HG02884 (cell line): ENCODE measurements around the gene AR.

Experiments used
- ATAC-seq: cut with Tn5 transposase; IDR thresholded peaks from one replicate; pipeline ENCODE4 v1.9.1; 2021; ENCODE audit warnings: mild to moderate bottlenecking, moderate library complexity; ENCODE audit not compliant: unreplicated experiment

AR gene

DNA sequence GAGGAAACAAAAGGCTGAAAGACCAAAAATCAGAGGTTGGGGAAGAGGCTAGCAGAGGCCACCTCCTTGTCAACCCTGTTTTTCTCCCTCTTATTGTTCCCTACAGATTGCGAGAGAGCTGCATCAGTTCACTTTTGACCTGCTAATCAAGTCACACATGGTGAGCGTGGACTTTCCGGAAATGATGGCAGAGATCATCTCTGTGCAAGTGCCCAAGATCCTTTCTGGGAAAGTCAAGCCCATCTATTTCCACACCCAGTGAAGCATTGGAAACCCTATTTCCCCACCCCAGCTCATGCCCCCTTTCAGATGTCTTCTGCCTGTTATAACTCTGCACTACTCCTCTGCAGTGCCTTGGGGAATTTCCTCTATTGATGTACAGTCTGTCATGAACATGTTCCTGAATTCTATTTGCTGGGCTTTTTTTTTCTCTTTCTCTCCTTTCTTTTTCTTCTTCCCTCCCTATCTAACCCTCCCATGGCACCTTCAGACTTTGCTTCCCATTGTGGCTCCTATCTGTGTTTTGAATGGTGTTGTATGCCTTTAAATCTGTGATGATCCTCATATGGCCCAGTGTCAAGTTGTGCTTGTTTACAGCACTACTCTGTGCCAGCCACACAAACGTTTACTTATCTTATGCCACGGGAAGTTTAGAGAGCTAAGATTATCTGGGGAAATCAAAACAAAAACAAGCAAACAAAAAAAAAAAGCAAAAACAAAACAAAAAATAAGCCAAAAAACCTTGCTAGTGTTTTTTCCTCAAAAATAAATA lies 179.9 kb downstream of the AR start:
- ATAC-seq, result no peak

DNA sequence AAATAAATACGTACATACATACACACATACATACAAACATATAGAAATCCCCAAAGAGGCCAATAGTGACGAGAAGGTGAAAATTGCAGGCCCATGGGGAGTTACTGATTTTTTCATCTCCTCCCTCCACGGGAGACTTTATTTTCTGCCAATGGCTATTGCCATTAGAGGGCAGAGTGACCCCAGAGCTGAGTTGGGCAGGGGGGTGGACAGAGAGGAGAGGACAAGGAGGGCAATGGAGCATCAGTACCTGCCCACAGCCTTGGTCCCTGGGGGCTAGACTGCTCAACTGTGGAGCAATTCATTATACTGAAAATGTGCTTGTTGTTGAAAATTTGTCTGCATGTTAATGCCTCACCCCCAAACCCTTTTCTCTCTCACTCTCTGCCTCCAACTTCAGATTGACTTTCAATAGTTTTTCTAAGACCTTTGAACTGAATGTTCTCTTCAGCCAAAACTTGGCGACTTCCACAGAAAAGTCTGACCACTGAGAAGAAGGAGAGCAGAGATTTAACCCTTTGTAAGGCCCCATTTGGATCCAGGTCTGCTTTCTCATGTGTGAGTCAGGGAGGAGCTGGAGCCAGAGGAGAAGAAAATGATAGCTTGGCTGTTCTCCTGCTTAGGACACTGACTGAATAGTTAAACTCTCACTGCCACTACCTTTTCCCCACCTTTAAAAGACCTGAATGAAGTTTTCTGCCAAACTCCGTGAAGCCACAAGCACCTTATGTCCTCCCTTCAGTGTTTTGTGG lies 180.7 kb downstream of the AR start:
- ATAC-seq, result no peak

DNA sequence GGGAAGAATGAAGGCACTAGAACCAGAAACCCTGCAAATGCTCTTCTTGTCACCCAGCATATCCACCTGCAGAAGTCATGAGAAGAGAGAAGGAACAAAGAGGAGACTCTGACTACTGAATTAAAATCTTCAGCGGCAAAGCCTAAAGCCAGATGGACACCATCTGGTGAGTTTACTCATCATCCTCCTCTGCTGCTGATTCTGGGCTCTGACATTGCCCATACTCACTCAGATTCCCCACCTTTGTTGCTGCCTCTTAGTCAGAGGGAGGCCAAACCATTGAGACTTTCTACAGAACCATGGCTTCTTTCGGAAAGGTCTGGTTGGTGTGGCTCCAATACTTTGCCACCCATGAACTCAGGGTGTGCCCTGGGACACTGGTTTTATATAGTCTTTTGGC lies 181.7 kb downstream of the AR start:
- no peak for ATAC-seq

DNA sequence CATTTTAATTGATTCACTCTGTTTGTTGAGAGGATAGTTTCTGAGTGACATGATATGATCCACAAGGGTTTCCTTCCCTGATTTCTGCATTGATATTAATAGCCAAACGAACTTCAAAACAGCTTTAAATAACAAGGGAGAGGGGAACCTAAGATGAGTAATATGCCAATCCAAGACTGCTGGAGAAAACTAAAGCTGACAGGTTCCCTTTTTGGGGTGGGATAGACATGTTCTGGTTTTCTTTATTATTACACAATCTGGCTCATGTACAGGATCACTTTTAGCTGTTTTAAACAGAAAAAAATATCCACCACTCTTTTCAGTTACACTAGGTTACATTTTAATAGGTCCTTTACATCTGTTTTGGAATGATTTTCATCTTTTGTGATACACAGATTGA lies 182.2 kb downstream of the AR start:
- no peak for ATAC-seq

DNA sequence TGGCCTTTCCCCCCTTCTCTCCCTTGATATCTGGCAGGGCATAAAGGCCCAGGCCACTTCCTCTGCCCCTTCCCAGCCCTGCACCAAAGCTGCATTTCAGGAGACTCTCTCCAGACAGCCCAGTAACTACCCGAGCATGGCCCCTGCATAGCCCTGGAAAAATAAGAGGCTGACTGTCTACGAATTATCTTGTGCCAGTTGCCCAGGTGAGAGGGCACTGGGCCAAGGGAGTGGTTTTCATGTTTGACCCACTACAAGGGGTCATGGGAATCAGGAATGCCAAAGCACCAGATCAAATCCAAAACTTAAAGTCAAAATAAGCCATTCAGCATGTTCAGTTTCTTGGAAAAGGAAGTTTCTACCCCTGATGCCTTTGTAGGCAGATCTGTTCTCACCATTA lies 183.8 kb downstream of the AR start:
- no peak for ATAC-seq

DNA sequence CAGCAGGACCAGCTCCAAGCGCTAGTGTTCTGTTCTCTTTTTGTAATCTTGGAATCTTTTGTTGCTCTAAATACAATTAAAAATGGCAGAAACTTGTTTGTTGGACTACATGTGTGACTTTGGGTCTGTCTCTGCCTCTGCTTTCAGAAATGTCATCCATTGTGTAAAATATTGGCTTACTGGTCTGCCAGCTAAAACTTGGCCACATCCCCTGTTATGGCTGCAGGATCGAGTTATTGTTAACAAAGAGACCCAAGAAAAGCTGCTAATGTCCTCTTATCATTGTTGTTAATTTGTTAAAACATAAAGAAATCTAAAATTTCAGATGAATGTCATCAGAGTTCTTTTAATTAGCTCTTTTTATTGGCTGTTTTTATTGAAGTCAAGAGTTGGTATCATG lies 186.5 kb downstream of the AR start:
- no peak for ATAC-seq

DNA sequence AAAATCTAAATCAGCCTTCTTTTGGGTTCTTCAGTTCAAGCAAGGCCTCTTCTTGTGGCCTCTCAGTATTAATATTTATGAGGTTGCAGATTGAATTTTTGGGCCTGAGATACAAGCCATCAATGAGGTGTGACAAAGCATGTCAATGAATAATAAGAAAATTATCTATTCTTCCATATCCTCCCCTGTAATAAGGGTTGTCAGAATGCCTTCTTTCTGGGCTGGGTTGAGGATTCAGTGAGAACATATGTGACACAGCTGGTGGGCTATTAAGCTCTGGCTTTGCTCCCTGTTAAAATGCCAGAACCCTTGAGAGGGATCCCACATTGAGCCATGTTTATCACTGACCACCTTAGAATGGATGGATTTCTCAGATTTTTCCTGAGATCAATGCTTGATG lies 187.2 kb downstream of the AR start:
- no peak for ATAC-seq

DNA sequence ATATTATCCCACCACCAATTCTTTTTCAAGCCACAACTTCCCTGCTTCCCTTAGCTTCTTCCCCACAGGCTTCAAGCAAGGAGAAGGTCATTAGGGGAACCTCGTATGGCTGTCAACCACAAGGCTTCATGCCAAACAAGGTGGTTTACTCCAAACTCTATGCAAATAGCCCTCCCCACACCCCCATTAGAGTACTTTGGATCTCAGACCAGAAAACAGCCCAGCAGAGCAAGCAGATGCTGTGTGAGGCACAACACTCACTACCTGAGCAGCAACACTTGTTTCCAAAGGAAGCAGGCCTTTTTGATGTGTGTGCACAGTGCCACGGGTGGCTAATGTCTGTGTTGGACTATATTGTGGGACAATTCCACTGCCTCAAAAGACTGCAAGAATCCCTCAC lies 189.0 kb downstream of the AR start:
- no peak for ATAC-seq

DNA sequence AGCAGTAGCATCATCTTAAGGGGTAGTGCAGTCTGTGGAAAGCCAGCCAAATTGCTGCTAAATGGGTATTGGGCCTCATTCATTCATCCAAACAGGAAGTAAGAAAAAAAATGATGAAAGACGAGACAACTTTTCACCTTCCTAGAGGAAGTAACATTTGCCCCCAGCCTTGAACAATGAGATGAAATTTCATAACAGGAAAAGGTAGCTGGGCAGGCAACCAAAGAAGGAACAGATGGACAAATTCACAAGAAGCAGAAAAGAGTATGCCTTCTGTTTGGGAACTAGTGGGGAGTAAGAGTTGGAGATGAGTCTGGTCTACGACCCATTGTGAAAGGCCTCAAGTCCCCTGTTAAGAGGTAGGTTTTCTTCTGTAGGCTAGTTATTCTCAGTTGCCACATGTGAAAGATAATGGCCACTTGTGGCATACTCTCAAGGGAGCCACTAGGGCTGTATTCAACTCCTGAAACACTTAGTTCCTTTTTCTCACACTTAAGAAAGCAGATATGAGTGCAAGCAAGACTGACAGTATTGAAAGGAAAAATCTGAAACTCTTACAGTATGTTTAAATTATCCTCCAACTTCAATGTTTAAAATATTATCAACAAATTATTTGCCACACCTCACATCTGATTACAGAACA lies 190.4 kb downstream of the AR start:
- ATAC-seq, result no peak

DNA sequence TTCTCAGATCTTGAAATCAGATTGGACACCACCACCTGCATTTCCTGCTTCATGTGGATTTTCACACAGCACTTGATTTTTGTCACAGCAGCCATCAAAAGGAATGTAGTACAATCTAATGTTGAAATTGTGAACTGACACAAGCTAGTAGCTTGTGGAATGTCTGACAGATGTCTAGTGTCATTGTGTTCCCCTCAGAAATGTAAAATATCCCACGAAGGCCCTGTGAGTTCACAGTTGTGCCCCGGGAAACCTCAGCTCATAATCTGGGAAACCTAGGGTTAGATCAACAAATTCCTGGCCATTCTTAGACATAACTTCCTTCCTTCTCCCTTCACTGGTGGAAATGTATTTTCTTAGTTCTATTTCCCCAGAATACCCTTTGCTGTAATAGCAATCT lies 205.7 kb downstream of the AR start:
- ATAC-seq, result no peak

DNA sequence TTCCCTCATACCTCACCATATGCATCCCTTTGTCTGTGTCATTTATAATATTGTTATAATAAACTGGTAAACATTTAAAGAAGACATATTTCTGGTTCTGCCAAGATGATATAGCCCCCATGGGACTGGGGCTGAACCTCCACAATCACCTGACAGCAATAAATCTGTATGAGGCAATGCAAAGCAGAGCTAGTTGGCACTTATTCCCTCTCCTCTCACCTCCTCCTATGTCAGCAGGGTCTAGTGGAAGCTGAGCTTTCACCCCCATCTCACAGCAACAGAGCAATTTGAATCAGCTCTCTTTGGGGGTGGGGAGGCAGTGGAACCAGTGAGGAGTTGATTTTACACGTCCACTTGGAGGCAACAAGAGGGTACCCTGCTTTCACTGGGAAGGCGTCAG lies 206.9 kb downstream of the AR start:
- ATAC-seq, result no peak

DNA sequence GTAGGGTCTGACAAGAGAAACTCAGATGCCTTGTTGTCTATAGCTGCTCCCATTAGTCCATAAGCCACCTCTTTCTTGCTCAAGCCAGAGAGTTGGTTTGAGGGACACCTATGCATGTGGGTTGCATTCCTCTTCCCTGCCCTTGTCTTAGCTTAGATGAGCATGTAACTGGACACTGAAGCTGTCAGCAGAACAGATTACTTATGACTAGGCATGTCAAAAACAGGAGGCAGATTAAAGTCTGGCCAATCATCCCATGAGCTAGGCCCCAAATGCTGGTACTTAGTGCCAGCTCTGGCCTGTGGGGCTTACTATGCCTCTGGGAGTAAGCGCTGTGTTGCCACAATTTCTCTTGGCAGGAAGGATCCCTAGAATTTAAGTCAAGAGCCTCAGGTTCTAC lies 215.2 kb downstream of the AR start:
- no peak for ATAC-seq

DNA sequence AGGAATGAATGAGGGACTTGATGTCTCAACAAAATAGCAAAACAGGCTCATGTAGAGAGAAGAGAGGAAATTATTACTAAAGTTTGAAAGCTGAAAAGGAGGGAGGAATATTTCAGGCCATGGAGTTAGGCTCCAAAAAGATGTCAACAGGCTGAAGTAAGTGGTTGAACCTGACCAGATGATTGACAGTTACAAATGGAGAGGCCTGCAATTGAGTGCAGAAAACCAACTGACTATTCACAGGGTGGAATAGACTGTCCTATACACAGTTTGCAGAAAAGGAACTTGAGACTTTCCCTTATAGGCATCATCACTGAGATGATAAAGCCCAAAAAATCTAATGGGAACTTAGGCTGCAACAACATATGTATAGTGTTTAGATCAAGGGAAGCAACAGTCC lies 233.3 kb downstream of the AR start:
- ATAC-seq, result no peak

DNA sequence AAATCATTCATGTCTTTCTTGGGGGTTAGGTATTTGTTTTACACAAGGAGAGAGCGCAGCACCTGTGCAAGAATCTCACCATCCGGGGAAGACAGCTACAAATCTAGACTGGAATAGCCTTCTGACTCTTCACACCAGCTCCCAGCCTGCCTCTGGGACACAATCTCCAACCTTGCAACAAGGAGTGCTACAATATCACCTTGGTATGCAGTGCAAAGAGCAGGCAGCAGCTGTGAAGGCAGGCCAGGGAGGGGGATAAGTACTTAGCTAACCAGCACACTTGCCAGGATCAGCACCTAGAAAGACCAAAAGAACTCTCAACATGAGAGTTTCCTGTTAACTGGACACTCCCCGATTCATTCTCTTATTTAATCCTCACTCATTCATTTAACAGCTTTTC lies 235.3 kb downstream of the AR start:
- no peak for ATAC-seq
